NCI-H1048 (cell line): Measurements from ENCODE around the gene ITPR1.

Experiments used
- DNase-seq: peaks from one replicate; lab custom pipeline; 2025; lab: John Stamatoyannopoulos, UW

The ITPR1 gene

GRCh38 chr3:4509983-4510755 lies 17.0 kb downstream of the ITPR1 start:
- no peak for DNase-seq

GRCh38 chr3:4511491-4512262 lies 18.5 kb downstream of the ITPR1 start:
- no peak for DNase-seq

GRCh38 chr3:4512895-4513616 lies 19.9 kb downstream of the ITPR1 start:
- no peak for DNase-seq

GRCh38 chr3:4514321-4514720 lies 21.2 kb downstream of the ITPR1 start:
- no peak for DNase-seq

- DNase-seq, result no peak
Measured at GRCh38 chr3:4514916-4515315, 21.8 kb downstream of the ITPR1 start.

GRCh38 chr3:4515916-4516579 lies 22.9 kb downstream of the ITPR1 start:
- DNase-seq, result no peak

- DNase-seq, result no peak
Measured at GRCh38 chr3:4517093-4517492, 23.9 kb downstream of the ITPR1 start.

GRCh38 chr3:4517643-4518311 lies 24.6 kb downstream of the ITPR1 start:
- no peak for DNase-seq

- no peak for DNase-seq
Measured at GRCh38 chr3:4520033-4520816, 27.1 kb downstream of the ITPR1 start.

GRCh38 chr3:4522947-4523346 lies 29.8 kb downstream of the ITPR1 start:
- no peak for DNase-seq

GRCh38 chr3:4523710-4524698 lies 30.9 kb downstream of the ITPR1 start:
- DNase-seq, result no peak

GRCh38 chr3:4525560-4526223 lies 32.5 kb downstream of the ITPR1 start:
- DNase-seq, result no peak

GRCh38 chr3:4528320-4528719 lies 35.2 kb downstream of the ITPR1 start:
- no peak for DNase-seq

GRCh38 chr3:4528819-4529600 lies 35.9 kb downstream of the ITPR1 start:
- no peak for DNase-seq

- no peak for DNase-seq
Measured at GRCh38 chr3:4529876-4530588, 36.9 kb downstream of the ITPR1 start.

- DNase-seq, result no peak
Measured at GRCh38 chr3:4531478-4532025, 38.4 kb downstream of the ITPR1 start.

GRCh38 chr3:4532535-4533112 lies 39.5 kb downstream of the ITPR1 start:
- DNase-seq, result no peak
